CD4-positive, alpha-beta T cell treated with Interleukin-4 for 4 hours (primary cell): ENCODE measurements around the gene RABL3.
"Not testable (repeated sequence)": the region's sequence is repeated elsewhere in the genome, so short reads cannot be mapped to it uniquely, and the experiment has no call there.

Experiments
- DNase-seq: peaks from one replicate; pipeline ENCODE4 v3.0.0-alpha.2; 2020

Gene RABL3

DNA sequence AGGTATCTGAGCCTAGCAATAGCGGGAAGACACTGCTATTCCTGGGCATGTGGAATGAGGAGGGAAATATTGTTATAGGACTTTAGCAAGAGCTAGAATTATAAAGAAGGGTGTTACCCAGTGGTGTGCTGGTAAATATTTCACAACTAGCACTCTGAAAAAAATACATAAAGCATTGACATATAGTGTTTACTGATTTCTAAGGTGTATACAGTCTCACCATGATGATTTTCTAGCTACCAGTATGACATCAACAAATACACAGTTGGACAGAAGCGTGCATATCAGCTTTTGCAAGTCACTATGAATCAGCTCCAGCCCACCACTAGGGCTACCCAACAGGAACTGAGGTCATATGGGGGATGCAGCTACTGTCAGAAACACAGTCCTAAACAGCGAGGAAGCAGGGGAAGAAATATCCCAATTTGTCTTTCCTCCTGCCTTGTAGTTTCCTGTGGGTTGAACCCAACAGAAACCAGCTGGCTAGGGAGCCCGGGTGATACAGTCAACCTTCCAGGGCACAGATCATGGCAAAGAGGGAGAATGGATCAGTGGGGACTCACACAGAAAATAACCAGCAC, 99.9 kb downstream of the RABL3 start:
- no peak for DNase-seq

DNA sequence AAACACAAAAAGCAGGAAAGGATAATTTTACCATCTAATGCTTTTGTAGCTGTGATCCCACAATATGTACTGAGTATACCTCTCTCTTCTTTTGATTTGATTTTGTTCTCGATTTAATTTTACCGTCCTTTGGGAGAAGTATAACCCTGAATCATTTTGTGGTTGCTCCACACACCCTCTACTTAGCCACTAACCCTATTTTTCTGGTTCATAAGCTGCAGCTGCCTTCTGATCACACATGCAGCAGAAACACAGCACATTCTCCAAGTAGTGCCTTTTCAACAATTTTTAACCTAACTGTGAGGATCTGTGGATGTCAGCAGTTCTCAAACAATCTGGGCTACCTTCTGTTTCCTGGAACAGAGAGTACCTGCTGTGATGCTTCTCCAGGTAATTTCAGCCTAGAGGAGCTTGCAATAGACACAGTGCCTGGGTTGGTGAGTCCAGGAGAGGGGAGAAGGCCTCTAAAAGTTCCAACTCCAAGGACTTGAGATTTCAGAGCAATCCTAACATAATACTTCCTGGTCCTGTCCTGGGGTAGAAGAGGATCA, 100.5 kb downstream of the RABL3 start:
- no peak for DNase-seq

DNA sequence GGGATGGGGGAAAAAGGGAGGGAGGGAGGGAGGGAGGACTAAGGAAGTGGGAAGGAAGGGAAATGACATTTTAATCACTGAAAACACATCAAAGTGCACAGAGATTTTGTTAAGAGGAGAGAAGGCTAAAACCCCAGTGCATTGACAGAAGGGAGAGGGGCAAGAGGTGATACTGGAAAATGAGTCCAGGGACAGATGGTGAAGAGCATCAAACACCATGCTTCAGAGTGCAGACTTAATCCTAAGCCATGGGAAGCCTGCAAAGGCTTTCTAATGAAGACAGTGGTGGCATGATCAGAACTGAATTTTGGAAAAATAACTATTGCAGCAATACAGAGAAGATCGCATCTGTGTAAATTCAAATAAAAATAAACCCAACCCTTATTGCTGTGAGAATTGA, 102.1 kb downstream of the RABL3 start:
- no peak for DNase-seq

DNA sequence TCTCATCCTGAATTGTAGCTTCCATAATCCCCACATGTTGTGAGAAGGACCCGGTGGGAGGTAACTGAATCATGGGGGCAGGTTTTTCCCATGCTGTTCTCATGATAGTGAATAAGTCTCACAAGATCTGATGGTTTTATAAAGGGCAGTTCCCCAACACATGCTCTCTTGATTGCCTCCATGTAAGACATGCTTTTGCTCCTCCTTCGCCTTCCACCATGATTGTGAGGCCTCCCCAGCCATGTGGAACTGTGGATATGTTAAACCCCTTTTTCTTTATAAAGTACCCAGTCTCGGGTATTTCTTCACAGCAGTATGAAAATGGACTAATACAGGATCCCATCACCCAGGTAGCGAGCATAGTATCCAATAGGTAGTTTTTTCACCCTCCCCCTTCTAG, 103.5 kb downstream of the RABL3 start:
- DNase-seq, result not testable (repeated sequence)

DNA sequence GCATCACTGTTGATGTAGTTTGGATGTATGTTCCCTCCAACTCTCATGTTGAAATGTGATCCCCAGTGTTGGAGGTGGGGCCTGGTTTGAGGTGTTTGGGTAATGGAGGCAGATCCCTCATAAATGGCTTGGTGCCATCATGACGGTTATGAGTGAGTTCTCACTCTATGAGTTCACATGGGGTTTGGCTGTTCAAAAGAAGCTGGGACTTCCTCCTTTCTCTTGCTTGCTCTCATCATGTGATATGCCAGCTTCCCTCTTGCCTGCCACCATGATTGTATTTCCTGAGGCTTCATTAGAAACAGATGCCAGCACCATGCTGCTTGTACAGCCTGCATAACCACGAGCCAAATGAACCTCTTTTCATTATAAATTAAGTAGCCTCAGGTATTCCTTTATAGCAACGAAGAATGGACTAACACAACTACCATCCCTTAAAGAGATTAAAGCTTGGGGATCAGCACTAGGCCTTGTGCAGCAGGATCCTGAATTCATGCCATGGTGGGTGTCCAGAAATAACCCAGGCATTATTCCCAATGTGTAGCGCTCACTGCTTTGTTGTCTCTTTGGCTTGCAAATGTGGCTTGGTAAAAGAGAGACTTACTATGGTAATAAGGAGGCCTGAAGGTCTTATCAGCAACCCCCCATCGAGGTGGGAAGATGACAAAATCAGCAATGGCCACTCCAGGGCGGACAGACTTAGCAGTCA, 104.3 kb downstream of the RABL3 start:
- no peak for DNase-seq

DNA sequence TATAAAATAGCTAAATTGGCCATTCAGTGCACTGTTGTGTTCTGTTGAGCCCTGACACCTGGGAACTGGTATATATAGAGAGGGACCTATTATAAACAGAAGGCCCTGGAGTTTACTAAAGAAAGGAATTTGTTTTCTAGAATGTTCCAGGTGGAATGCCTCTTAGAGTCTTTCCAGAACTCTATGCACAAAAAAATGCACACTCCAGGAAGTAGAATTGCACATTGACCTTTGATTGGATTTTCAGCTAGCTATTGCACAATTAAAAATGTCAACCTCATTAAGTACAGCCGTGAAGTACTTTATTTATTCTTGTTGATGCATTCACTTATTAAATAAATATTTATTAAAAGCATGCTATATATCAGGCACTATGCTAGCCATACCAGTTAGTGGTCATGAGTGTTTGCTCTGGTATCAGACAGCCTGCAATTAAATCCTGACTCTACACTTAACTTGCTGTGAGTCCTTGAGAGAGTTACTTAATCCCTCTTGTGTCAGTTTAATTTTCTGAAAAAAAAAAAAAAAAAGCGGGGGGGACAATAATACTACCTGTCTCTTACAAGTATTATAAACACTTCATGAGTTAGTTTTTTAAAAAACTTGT, 105.4 kb downstream of the RABL3 start:
- DNase-seq, result no peak
